ENCODE measurements around the gene TBC1D9. TPM values are rescaled to one million over a fixed set of nuclear protein-coding genes. Genes with fewer than 3 reads are reported as not detected.

Gene TBC1D9
- total and polyA plus RNA-seq, 7 donors: 1.6 to 5.4 (median 2.1) TPM

- no peak for ATAC-seq
- H3K36me3 ChIP-seq (ENCODE audit: insufficient read depth in 1 of 2, low read depth in 1 of 2): peaks cover 0 to 24% of the 10 kb centered on the region in 2 donors
- intact Hi-C loops (cut with DNase I): no loop called here
These were observed 133.7 kb downstream of the TBC1D9 start for GRCh38 chr4:140622333-140622958.

GRCh38 chr4:140621161-140621560, 135.0 kb downstream of the TBC1D9 start:
- TF ChIP-seq CTCF (IDR thresholded peaks at IDR 0.05): no peak
- no peak overlapping the region for H3K27ac ChIP-seq
- H3K36me3 ChIP-seq (ENCODE audit: insufficient read depth in 1 of 2, low read depth in 1 of 2): peaks cover 0 to 16% of the 10 kb centered on the region in 2 donors
- ATAC-seq (no peak), DNase-seq (no peak)
- 95 to 98% (median 95%) methylated on average over 3 of the region's 3 CpGs for WGBS, 3 donors
- intact Hi-C loops (cut with DNase I): no loop called here
- H3K9me3 ChIP-seq: no peaks in the 10 kb centered on the region
- H3K27me3 ChIP-seq (ENCODE audit: insufficient read depth in 3 of 3, low read length in 2 of 3): no peaks in the 10 kb centered on the region
- H3K4me3 ChIP-seq: no peak overlapping the region
- no peaks in the 10 kb centered on the region for H3K4me1 ChIP-seq

More at GRCh38 chr4:140622333-140622958, 133.7 kb downstream of the TBC1D9 start:
- H3K27ac ChIP-seq: no peak overlapping the region
- no peaks in the 10 kb centered on the region for H3K4me1 ChIP-seq
- WGBS, 3 donors: 92 to 93% (median 92%) methylated on average over 33 of the region's 33 CpGs
- peak in 1 of 2 donors; percentile 36 for DNase-seq
- TF ChIP-seq CTCF (IDR thresholded peaks at IDR 0.05): no peak
- no peaks in the 10 kb centered on the region for H3K9me3 ChIP-seq
- no peaks in the 10 kb centered on the region for H3K27me3 ChIP-seq (ENCODE audit: insufficient read depth in 3 of 3, low read length in 2 of 3)
- H3K4me3 ChIP-seq: no peak overlapping the region

GRCh38 chr4:140617499-140618248, 138.5 kb downstream of the TBC1D9 start:
- intact Hi-C loops (cut with DNase I): no loop called here
- WGBS, 3 donors: 59 to 61% (median 60%) methylated on average over 7 of the region's 7 CpGs
- no peaks in the 10 kb centered on the region for H3K27me3 ChIP-seq (ENCODE audit: insufficient read depth in 3 of 3, low read length in 2 of 3)
- no peaks in the 10 kb centered on the region for H3K4me1 ChIP-seq
- TF ChIP-seq CTCF (IDR thresholded peaks at IDR 0.05): no peak
- H3K27ac ChIP-seq: no peak overlapping the region
- peaks cover 0 to 11% of the 10 kb centered on the region in 2 donors for H3K36me3 ChIP-seq (ENCODE audit: insufficient read depth in 1 of 2, low read depth in 1 of 2)
- no peak for ATAC-seq
- no peak for DNase-seq
- no peaks in the 10 kb centered on the region for H3K9me3 ChIP-seq
- H3K4me3 ChIP-seq: no peak overlapping the region

- Histone ChIP-seq H3K4me1 (no peaks in the 10 kb centered on the region), H3K36me3 (ENCODE audit: insufficient read depth in 1 of 2, low read depth in 1 of 2) (no peaks in the 10 kb centered on the region), H3K27ac (no peak overlapping the region), H3K27me3 (ENCODE audit: insufficient read depth in 3 of 3, low read length in 2 of 3) (no peaks in the 10 kb centered on the region), H3K4me3 (no peak overlapping the region), H3K9me3 (no peaks in the 10 kb centered on the region)
- no peak for DNase-seq
- TF ChIP-seq CTCF (IDR thresholded peaks at IDR 0.05): no peak
- 92 to 99% (median 93%) methylated on average over 1 of the region's 1 CpG for WGBS, 3 donors
- no peak for ATAC-seq
- intact Hi-C loops (cut with DNase I): no loop called here
These were observed 140.7 kb downstream of the TBC1D9 start for GRCh38 chr4:140615451-140615850.

Measured in psoas muscle (tissue), 8 donors.